Upper lobe of left lung (tissue), 4 donors: ENCODE measurements around the gene WNT2.

Experiments used
- POLR2A ChIP-seq, 4 donors: fragments of 450-650 bp; IDR thresholded peaks; one replicate each; pipeline ENCODE4 v1.5.1; 2016 to 2017; ENCODE audit warnings: antibody characterized with exemption in 4 of 4, mild to moderate bottlenecking in 2 of 4
- TF ChIP-seq, protein P1 (sequence below), 6 experiments: fragments of 450-650 bp in 4 of 6; fragments of 200-600 bp in 2 of 6; sonication (generic) in 2 of 6; IDR thresholded peaks; one replicate each; pipeline ENCODE4 v1.5.1; 2016 to 2019; ENCODE audit warnings: antibody characterized with exemption in 6 of 6

DNA sequence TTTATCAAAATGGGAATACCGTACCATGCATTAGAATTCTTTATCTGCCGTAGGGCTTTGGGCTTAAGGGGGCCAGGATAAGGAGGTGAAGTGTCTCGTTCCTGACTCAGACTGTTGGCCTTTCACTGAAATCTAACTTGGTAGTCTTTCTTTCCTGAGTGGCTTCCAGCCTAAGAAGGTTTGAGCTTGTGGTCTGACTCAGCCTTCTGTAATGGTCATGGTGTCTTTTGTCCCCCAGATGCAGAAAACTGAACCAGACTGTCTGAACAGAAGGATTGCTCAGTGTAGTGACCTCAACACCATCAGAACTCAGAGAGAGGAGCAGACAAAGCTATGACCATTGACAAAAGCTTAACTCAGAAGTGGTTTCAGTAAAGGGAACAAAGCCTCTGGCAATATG lies 39.5 kb downstream of the WNT2 start:
- TF ChIP-seq POLR2A (IDR thresholded peaks at IDR 0.05), result no peak
- TF ChIP-seq, protein P1, sequence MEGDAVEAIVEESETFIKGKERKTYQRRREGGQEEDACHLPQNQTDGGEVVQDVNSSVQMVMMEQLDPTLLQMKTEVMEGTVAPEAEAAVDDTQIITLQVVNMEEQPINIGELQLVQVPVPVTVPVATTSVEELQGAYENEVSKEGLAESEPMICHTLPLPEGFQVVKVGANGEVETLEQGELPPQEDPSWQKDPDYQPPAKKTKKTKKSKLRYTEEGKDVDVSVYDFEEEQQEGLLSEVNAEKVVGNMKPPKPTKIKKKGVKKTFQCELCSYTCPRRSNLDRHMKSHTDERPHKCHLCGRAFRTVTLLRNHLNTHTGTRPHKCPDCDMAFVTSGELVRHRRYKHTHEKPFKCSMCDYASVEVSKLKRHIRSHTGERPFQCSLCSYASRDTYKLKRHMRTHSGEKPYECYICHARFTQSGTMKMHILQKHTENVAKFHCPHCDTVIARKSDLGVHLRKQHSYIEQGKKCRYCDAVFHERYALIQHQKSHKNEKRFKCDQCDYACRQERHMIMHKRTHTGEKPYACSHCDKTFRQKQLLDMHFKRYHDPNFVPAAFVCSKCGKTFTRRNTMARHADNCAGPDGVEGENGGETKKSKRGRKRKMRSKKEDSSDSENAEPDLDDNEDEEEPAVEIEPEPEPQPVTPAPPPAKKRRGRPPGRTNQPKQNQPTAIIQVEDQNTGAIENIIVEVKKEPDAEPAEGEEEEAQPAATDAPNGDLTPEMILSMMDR (IDR thresholded peaks at IDR 0.05), result no peak
